Measurements from ENCODE around the gene ATP2B2.

Gene ATP2B2

GRCh38 chr3:10406414-10406813, 99.0 kb downstream of the ATP2B2 start:
- no peaks in the 10 kb centered on the region for H3K27me3 ChIP-seq (ENCODE audit: insufficient read depth, low read length, poor library complexity, severe bottlenecking)
- no peak overlapping the region for H3K4me3 ChIP-seq (ENCODE audit: low read length, poor library complexity, severe bottlenecking)
- H3K9me2 ChIP-seq (replicated peaks; ENCODE audit: low read depth, low read length) = no peaks in the 10 kb centered on the region
- H4K20me1 ChIP-seq (ENCODE audit: insufficient read depth, low read length, poor library complexity, severe bottlenecking) = no peaks in the 10 kb centered on the region
- TF ChIP-seq EZH2phosphoT487 (IDR thresholded peaks at IDR 0.05; ENCODE audit: borderline replicate concordance) (no peak), CTCF (conservative IDR thresholded peaks at IDR 0.05; ENCODE audit: low read length) (no peak)
- H3F3A ChIP-seq (ENCODE audit: low read depth) = no peaks in the 10 kb centered on the region
- H3K36me3 ChIP-seq (ENCODE audit: insufficient read depth, low read length) = no peaks in the 10 kb centered on the region
- no peak overlapping the region for H3K4me2 ChIP-seq (ENCODE audit: low read depth, low read length, poor library complexity, severe bottlenecking)
- no peaks in the 10 kb centered on the region for H3K4me1 ChIP-seq (ENCODE audit: insufficient read depth, low read length, poor library complexity, severe bottlenecking)
- no peak overlapping the region for H2AFZ ChIP-seq (ENCODE audit: low read length)
- H3K79me2 ChIP-seq (ENCODE audit: insufficient read depth, low read length) = no peaks in the 10 kb centered on the region
- no peak overlapping the region for H3K9ac ChIP-seq (ENCODE audit: low read depth, low read length, poor library complexity, severe bottlenecking)
- no peaks in the 10 kb centered on the region for H3K9me3 ChIP-seq (ENCODE audit: insufficient read depth, low read depth, low read length)

GRCh38 chr3:10405816-10406215, 99.6 kb downstream of the ATP2B2 start:
- no peaks in the 10 kb centered on the region for H3K9me3 ChIP-seq (ENCODE audit: insufficient read depth, low read depth, low read length)
- no peaks in the 10 kb centered on the region for H3F3A ChIP-seq (ENCODE audit: low read depth)
- no peaks in the 10 kb centered on the region for H4K20me1 ChIP-seq (ENCODE audit: insufficient read depth, low read length, poor library complexity, severe bottlenecking)
- no peak overlapping the region for H3K4me3 ChIP-seq (ENCODE audit: low read length, poor library complexity, severe bottlenecking)
- H3K36me3 ChIP-seq (ENCODE audit: insufficient read depth, low read length) = no peaks in the 10 kb centered on the region
- H3K4me1 ChIP-seq (ENCODE audit: insufficient read depth, low read length, poor library complexity, severe bottlenecking) = no peaks in the 10 kb centered on the region
- H3K9ac ChIP-seq (ENCODE audit: low read depth, low read length, poor library complexity, severe bottlenecking) = no peak overlapping the region
- H3K9me2 ChIP-seq (replicated peaks; ENCODE audit: low read depth, low read length) = no peaks in the 10 kb centered on the region
- no peak overlapping the region for H3K4me2 ChIP-seq (ENCODE audit: low read depth, low read length, poor library complexity, severe bottlenecking)
- H3K27me3 ChIP-seq (ENCODE audit: insufficient read depth, low read length, poor library complexity, severe bottlenecking) = no peaks in the 10 kb centered on the region
- no peaks in the 10 kb centered on the region for H3K79me2 ChIP-seq (ENCODE audit: insufficient read depth, low read length)
- TF ChIP-seq EZH2phosphoT487 (IDR thresholded peaks at IDR 0.05; ENCODE audit: borderline replicate concordance) = no peak
- H2AFZ ChIP-seq (ENCODE audit: low read length) = no peak overlapping the region

GRCh38 chr3:10404876-10405275, 100.5 kb downstream of the ATP2B2 start:
- Histone ChIP-seq H4K20me1 (ENCODE audit: insufficient read depth, low read length, poor library complexity, severe bottlenecking) (no peaks in the 10 kb centered on the region), H3K9me2 (replicated peaks; ENCODE audit: low read depth, low read length) (no peaks in the 10 kb centered on the region), H3K9me3 (ENCODE audit: insufficient read depth, low read depth, low read length) (no peaks in the 10 kb centered on the region), H3K4me3 (ENCODE audit: low read length, poor library complexity, severe bottlenecking) (no peak overlapping the region), H3K36me3 (ENCODE audit: insufficient read depth, low read length) (no peaks in the 10 kb centered on the region), H3K9ac (ENCODE audit: low read depth, low read length, poor library complexity, severe bottlenecking) (no peak overlapping the region), H3K27me3 (ENCODE audit: insufficient read depth, low read length, poor library complexity, severe bottlenecking) (no peaks in the 10 kb centered on the region), H3K4me1 (ENCODE audit: insufficient read depth, low read length, poor library complexity, severe bottlenecking) (no peaks in the 10 kb centered on the region), H3K4me2 (ENCODE audit: low read depth, low read length, poor library complexity, severe bottlenecking) (no peak overlapping the region), H3F3A (ENCODE audit: low read depth) (no peaks in the 10 kb centered on the region), H2AFZ (ENCODE audit: low read length) (no peak overlapping the region), H3K79me2 (ENCODE audit: insufficient read depth, low read length) (no peaks in the 10 kb centered on the region)
- TF ChIP-seq CTCF (conservative IDR thresholded peaks at IDR 0.05; ENCODE audit: low read length) = no peak
- TF ChIP-seq EZH2phosphoT487 (IDR thresholded peaks at IDR 0.05; ENCODE audit: borderline replicate concordance) = no peak

- no peaks in the 10 kb centered on the region for H3K36me3 ChIP-seq (ENCODE audit: insufficient read depth, low read length)
- no peak overlapping the region for H3K4me2 ChIP-seq (ENCODE audit: low read depth, low read length, poor library complexity, severe bottlenecking)
- no peaks in the 10 kb centered on the region for H4K20me1 ChIP-seq (ENCODE audit: insufficient read depth, low read length, poor library complexity, severe bottlenecking)
- no peaks in the 10 kb centered on the region for H3K9me2 ChIP-seq (replicated peaks; ENCODE audit: low read depth, low read length)
- no peak overlapping the region for H3K9ac ChIP-seq (ENCODE audit: low read depth, low read length, poor library complexity, severe bottlenecking)
- TF ChIP-seq EZH2phosphoT487 (IDR thresholded peaks at IDR 0.05; ENCODE audit: borderline replicate concordance) (no peak), CTCF (conservative IDR thresholded peaks at IDR 0.05; ENCODE audit: low read length) (no peak)
- no peaks in the 10 kb centered on the region for H3K4me1 ChIP-seq (ENCODE audit: insufficient read depth, low read length, poor library complexity, severe bottlenecking)
- H2AFZ ChIP-seq (ENCODE audit: low read length) = no peak overlapping the region
- H3K4me3 ChIP-seq (ENCODE audit: low read length, poor library complexity, severe bottlenecking) = no peak overlapping the region
- no peaks in the 10 kb centered on the region for H3K9me3 ChIP-seq (ENCODE audit: insufficient read depth, low read depth, low read length)
- no peaks in the 10 kb centered on the region for H3K27me3 ChIP-seq (ENCODE audit: insufficient read depth, low read length, poor library complexity, severe bottlenecking)
- no peaks in the 10 kb centered on the region for H3F3A ChIP-seq (ENCODE audit: low read depth)
- H3K79me2 ChIP-seq (ENCODE audit: insufficient read depth, low read length) = no peaks in the 10 kb centered on the region
Measured at GRCh38 chr3:10404377-10404776, 101.0 kb downstream of the ATP2B2 start.

All from Loucy (cell line).